Astrocyte (in vitro differentiated cells and primary cell): ENCODE data around the gene PLEKHA6. TPM values are rescaled to one million over a fixed set of nuclear protein-coding genes. Genes with fewer than 3 reads are reported as not detected.
A peak's percentile ranks its signal among the peaks of the same experiment; 100 is the strongest.

Experiments used
- DNase-seq: peaks from one replicate; pipeline ENCODE4 v3.0.0-alpha.2; 2010; ENCODE audit warnings: low read depth
- FAIRE-seq: peaks from 2 replicates; lab custom pipeline; 2011; peaks lifted over from hg19 to GRCh38; lab: Jason Lieb, UNC
- H2AFZ ChIP-seq: 2 replicates; pipeline ENCODE4 v1.6.0; 2012; ENCODE audit warnings: low read depth, low read length, inconsistent platforms
- H3K27ac ChIP-seq: 2 replicates; pipeline ENCODE4 v1.5.1; 2011; ENCODE audit warnings: low read depth, low read length, inconsistent platforms
- H3K27me3 ChIP-seq: 2 replicates; pipeline ENCODE4 v1.6.0; 2011; ENCODE audit warnings: low read length, inconsistent platforms; ENCODE audit not compliant: insufficient read depth
- H3K36me3 ChIP-seq: 2 replicates; pipeline ENCODE4 v1.5.1; 2011; ENCODE audit warnings: low read length, inconsistent platforms; ENCODE audit not compliant: insufficient read depth
- H3K4me1 ChIP-seq: 2 replicates; pipeline ENCODE4 v1.5.1; 2011; ENCODE audit warnings: low read length, inconsistent platforms; ENCODE audit not compliant: insufficient read depth
- H3K4me2 ChIP-seq: 2 replicates; pipeline ENCODE4 v1.6.0; 2012; ENCODE audit warnings: low read length, inconsistent platforms
- H3K4me3 ChIP-seq: 2 replicates; pipeline ENCODE4 v1.5.1; 2011; ENCODE audit warnings: low read depth, mild to moderate bottlenecking, low read length, inconsistent platforms; ENCODE audit not compliant: insufficient read depth
- H3K79me2 ChIP-seq: 2 replicates; pipeline ENCODE4 v1.6.0; 2012; ENCODE audit warnings: mild to moderate bottlenecking, low read length, inconsistent platforms; ENCODE audit not compliant: insufficient read depth
- H3K9ac ChIP-seq: 2 replicates; pipeline ENCODE4 v1.6.0; 2012; ENCODE audit warnings: mild to moderate bottlenecking, low read length, inconsistent platforms
- H3K9me3 ChIP-seq: 2 replicates; pipeline ENCODE4 v1.5.1; 2012; ENCODE audit warnings: low read depth, mild to moderate bottlenecking, low read length, inconsistent platforms; ENCODE audit not compliant: insufficient read depth
- H4K20me1 ChIP-seq: 2 replicates; pipeline ENCODE4 v1.6.0; 2012; ENCODE audit warnings: low read length, inconsistent platforms; ENCODE audit not compliant: insufficient read depth
- H3K27ac Mint-ChIP-seq: one replicate; pipeline ENCODE4 v1.8.0; 2021; ENCODE audit warnings: mild to moderate bottlenecking, mixed read lengths; ENCODE audit not compliant: unreplicated experiment
- H3K27me3 Mint-ChIP-seq: one replicate; pipeline ENCODE4 v1.8.0; 2021; ENCODE audit warnings: low read depth, mixed read lengths; ENCODE audit not compliant: unreplicated experiment
- H3K36me3 Mint-ChIP-seq: one replicate; pipeline ENCODE4 v1.8.0; 2021; ENCODE audit warnings: low read depth, mixed read lengths; ENCODE audit not compliant: unreplicated experiment
- H3K4me1 Mint-ChIP-seq: one replicate; pipeline ENCODE4 v1.8.0; 2021; ENCODE audit warnings: low read depth, mixed read lengths; ENCODE audit not compliant: unreplicated experiment
- H3K4me3 Mint-ChIP-seq: one replicate; pipeline ENCODE4 v1.8.0; 2021; ENCODE audit warnings: mild to moderate bottlenecking, moderate library complexity, mixed read lengths; ENCODE audit not compliant: unreplicated experiment
- H3K9me3 Mint-ChIP-seq: one replicate; pipeline ENCODE4 v1.8.0; 2021; ENCODE audit warnings: mild to moderate bottlenecking, mixed read lengths; ENCODE audit not compliant: unreplicated experiment
- CTCF ChIP-seq: IDR thresholded peaks from 2 replicates; pipeline ENCODE4 v1.5.1; 2011; ENCODE audit warnings: low read depth, mild to moderate bottlenecking, inconsistent platforms, low read length, moderate library complexity; ENCODE audit not compliant: insufficient read depth
- EZH2 ChIP-seq: IDR thresholded peaks from 2 replicates; pipeline ENCODE4 v1.6.1; 2012; ENCODE audit warnings: mild to moderate bottlenecking, low read length, inconsistent platforms; ENCODE audit not compliant: insufficient read depth
- total RNA-seq: library from RNA; stranded (reverse); gene quantifications from 2 replicates; pipeline ENCODE4 v1.2.1, GENCODE V29; 2021

Gene PLEKHA6
- total RNA-seq, 1 donor from 2014 or later, result 1.5 TPM

- Mint-ChIP-seq H3K27me3 (peaks cover 23% of the 10 kb centered on the region), H3K36me3 (no peaks in the 10 kb centered on the region), H3K4me3 (no peak overlapping the region), H3K4me1 (peaks cover 40% of the 10 kb centered on the region), H3K27ac (no peak overlapping the region), H3K9me3 (no peaks in the 10 kb centered on the region)
- Histone ChIP-seq H3K4me1 (peaks cover 10% of the 10 kb centered on the region), H3K27ac (no peak overlapping the region), H3K9me3 (no peaks in the 10 kb centered on the region), H4K20me1 (no peaks in the 10 kb centered on the region), H3K4me3 (no peak overlapping the region), H3K9ac (no peak overlapping the region), H2AFZ (no peak overlapping the region), H3K36me3 (no peaks in the 10 kb centered on the region), H3K27me3 (peaks cover 10% of the 10 kb centered on the region), H3K4me2 (no peak overlapping the region), H3K79me2 (no peaks in the 10 kb centered on the region)
- DNase-seq (no peak), FAIRE-seq (no peak)
- TF ChIP-seq EZH2 (no peak), CTCF (no peak)
These were observed 99.9 kb downstream of the PLEKHA6 start for GRCh38 chr1:204259782-204260181.

GRCh38 chr1:204259196-204259595 lies 100.5 kb downstream of the PLEKHA6 start:
- no peak for DNase-seq
- H3K9ac ChIP-seq, result no peak overlapping the region
- H3K27ac ChIP-seq, result no peak overlapping the region
- H3K9me3 ChIP-seq, result no peaks in the 10 kb centered on the region
- H3K4me2 ChIP-seq, result no peak overlapping the region
- no peaks in the 10 kb centered on the region for H3K36me3 ChIP-seq
- H3K27me3 ChIP-seq, result peaks cover 8% of the 10 kb centered on the region
- H2AFZ ChIP-seq, result no peak overlapping the region
- no peak for FAIRE-seq
- TF ChIP-seq CTCF (no peak), EZH2 (no peak)
- H3K4me1 Mint-ChIP-seq, result peaks cover 37% of the 10 kb centered on the region
- no peaks in the 10 kb centered on the region for H3K79me2 ChIP-seq
- peaks cover 10% of the 10 kb centered on the region for H3K4me1 ChIP-seq
- H3K27me3 Mint-ChIP-seq, result peaks cover 22% of the 10 kb centered on the region
- no peaks in the 10 kb centered on the region for H3K36me3 Mint-ChIP-seq
- no peak overlapping the region for H3K4me3 ChIP-seq
- H3K27ac Mint-ChIP-seq, result no peak overlapping the region
- no peak overlapping the region for H3K4me3 Mint-ChIP-seq
- no peaks in the 10 kb centered on the region for H4K20me1 ChIP-seq
- H3K9me3 Mint-ChIP-seq, result no peaks in the 10 kb centered on the region

- H3K27ac ChIP-seq, result no peak overlapping the region
- DNase-seq (peak; percentile 18), FAIRE-seq (no peak)
- H3K9me3 ChIP-seq, result no peaks in the 10 kb centered on the region
- peaks cover 10% of the 10 kb centered on the region for H3K4me1 ChIP-seq
- Mint-ChIP-seq H3K36me3 (no peaks in the 10 kb centered on the region), H3K27me3 (peaks cover 22% of the 10 kb centered on the region), H3K9me3 (no peaks in the 10 kb centered on the region), H3K27ac (no peak overlapping the region), H3K4me3 (no peak overlapping the region), H3K4me1 (peaks cover 30% of the 10 kb centered on the region)
- no peak overlapping the region for H3K4me3 ChIP-seq
- H3K79me2 ChIP-seq, result no peaks in the 10 kb centered on the region
- no peak overlapping the region for H2AFZ ChIP-seq
- peaks cover 3% of the 10 kb centered on the region for H3K27me3 ChIP-seq
- H4K20me1 ChIP-seq, result no peaks in the 10 kb centered on the region
- peak; percentile 61 for TF ChIP-seq CTCF
- no peak for TF ChIP-seq EZH2
- no peak overlapping the region for H3K4me2 ChIP-seq
- H3K36me3 ChIP-seq, result no peaks in the 10 kb centered on the region
- no peak overlapping the region for H3K9ac ChIP-seq
These were observed 101.3 kb downstream of the PLEKHA6 start for GRCh38 chr1:204258213-204259115.
